ENCODE data around the gene PLIN3. TPM values are rescaled to one million over a fixed set of nuclear protein-coding genes. Genes with fewer than 3 reads are reported as not detected.
"Not testable (repeated sequence)": the region's sequence is repeated elsewhere in the genome, so short reads cannot be mapped to it uniquely, and the experiment has no call there.

The PLIN3 gene
- total RNA-seq, 1 experiment from 2014 or later, result 157 TPM

- no peak for ATAC-seq
- TF ChIP-seq TCF7L2 (IDR thresholded peaks at IDR 0.05; ENCODE audit: low read depth, low read length), result no peak
- no peak for TF ChIP-seq SIN3A (IDR thresholded peaks at IDR 0.05; ENCODE audit: borderline replicate concordance, insufficient read depth, low read depth, low read length)
- no peak for TF ChIP-seq CTCF (IDR thresholded peaks at IDR 0.05)
- no peak for TF ChIP-seq REST (IDR thresholded peaks at IDR 0.05; ENCODE audit: insufficient read depth in 1 of 2, low read depth in 2 of 2, low read length in 1 of 2)
- no peak for TF ChIP-seq POLR2AphosphoS5 (IDR thresholded peaks at IDR 0.05; ENCODE audit: low read depth, low read length)
- BruUV-seq (replicated peaks), result no TSS peak
- in situ Hi-C loops (cut with HindIII; ENCODE audit: low pct_unique_long_range_greater_than_20kb, low sequenced_read_pairs) (no loop called here), intact Hi-C loops (cut with micrococcal nuclease; ENCODE audit: unreplicated experiment) (no loop called here)
- no peaks in the 10 kb centered on the region for H3K9me3 ChIP-seq (ENCODE audit: control insufficient read depth, insufficient read depth, low read depth, low read length)
- no peak overlapping the region for H3K4me3 ChIP-seq (ENCODE audit: low read depth in 2 of 2, low read length in 2 of 2)
- no peak for DNase-seq (ENCODE audit: low read depth, low spot score)
- POLR2A ChIA-PET, result no interaction called here
- CTCF ChIA-PET, result no interaction called here
- no peak overlapping the region for H3K27ac ChIP-seq (ENCODE audit: low read length)
- H3K27me3 ChIP-seq (ENCODE audit: control insufficient read depth, insufficient read depth, low read length), result no peaks in the 10 kb centered on the region
- no peaks in the 10 kb centered on the region for H3K4me1 ChIP-seq (ENCODE audit: control insufficient read depth, insufficient read depth, low read length)
- H3K36me3 ChIP-seq (ENCODE audit: control insufficient read depth, insufficient read depth, low read length), result peaks cover 2% of the 10 kb centered on the region; the same call in 1 of the 2 replicates
Measured at GRCh38 chr19:4849019-4849418, 18.4 kb downstream of the PLIN3 start.

- BruUV-seq (replicated peaks), result no TSS peak
- in situ Hi-C loops (cut with HindIII; ENCODE audit: low pct_unique_long_range_greater_than_20kb, low sequenced_read_pairs) (no loop called here), intact Hi-C loops (cut with micrococcal nuclease; ENCODE audit: unreplicated experiment) (no loop called here)
- Histone ChIP-seq H3K4me3 (ENCODE audit: low read depth in 2 of 2, low read length in 2 of 2) (no peak overlapping the region), H3K4me1 (ENCODE audit: control insufficient read depth, insufficient read depth, low read length) (no peaks in the 10 kb centered on the region), H3K27ac (ENCODE audit: low read length) (no peak overlapping the region), H3K36me3 (ENCODE audit: control insufficient read depth, insufficient read depth, low read length) (peaks cover 2% of the 10 kb centered on the region; the same call in 1 of the 2 replicates), H3K27me3 (ENCODE audit: control insufficient read depth, insufficient read depth, low read length) (no peaks in the 10 kb centered on the region), H3K9me3 (ENCODE audit: control insufficient read depth, insufficient read depth, low read depth, low read length) (no peaks in the 10 kb centered on the region)
- no peak for DNase-seq (ENCODE audit: low read depth, low spot score)
- ChIA-PET CTCF (no interaction called here), POLR2A (no interaction called here)
- no peak for ATAC-seq
- no peak for TF ChIP-seq REST (IDR thresholded peaks at IDR 0.05; ENCODE audit: insufficient read depth in 1 of 2, low read depth in 2 of 2, low read length in 1 of 2)
- TF ChIP-seq POLR2AphosphoS5 (IDR thresholded peaks at IDR 0.05; ENCODE audit: low read depth, low read length), result no peak
- TF ChIP-seq TCF7L2 (IDR thresholded peaks at IDR 0.05; ENCODE audit: low read depth, low read length), result no peak
Measured at GRCh38 chr19:4847190-4847973, 20.1 kb downstream of the PLIN3 start.

GRCh38 chr19:4845975-4846374, 21.5 kb downstream of the PLIN3 start:
- H3K9me3 ChIP-seq (ENCODE audit: control insufficient read depth, insufficient read depth, low read depth, low read length); H3K27ac ChIP-seq (ENCODE audit: low read length); BruUV-seq (replicated peaks); H3K4me1 ChIP-seq (ENCODE audit: control insufficient read depth, insufficient read depth, low read length); in situ Hi-C loops (cut with HindIII; ENCODE audit: low pct_unique_long_range_greater_than_20kb, low sequenced_read_pairs); CTCF ChIA-PET; H3K36me3 ChIP-seq (ENCODE audit: control insufficient read depth, insufficient read depth, low read length); intact Hi-C loops (cut with micrococcal nuclease; ENCODE audit: unreplicated experiment); H3K27me3 ChIP-seq (ENCODE audit: control insufficient read depth, insufficient read depth, low read length); H3K4me3 ChIP-seq (ENCODE audit: low read depth in 2 of 2, low read length in 2 of 2); ATAC-seq; POLR2A ChIA-PET; DNase-seq (ENCODE audit: low read depth, low spot score): not testable (repeated sequence)

Measured in Panc1 (cell line).